Calu3 (cell line): ENCODE results near the gene LILRA1. TPM values are rescaled to one million over a fixed set of nuclear protein-coding genes. Genes with fewer than 3 reads are reported as not detected.
"Not testable (repeated sequence)": the region's sequence is repeated elsewhere in the genome, so short reads cannot be mapped to it uniquely, and the experiment has no call there.

Experiments used
- BruUV-seq: library from RNA; stranded (reverse); fragments of 400-500 nt; replicated peaks from 2 replicates; lab custom pipeline; 2021; lab: Mats Ljungman, UMichigan
- CTCF ChIA-PET: fragments of 300-600 bp; sonication (Branson Sonifier 250); formaldehyde crosslinking; loops from one replicate; lab custom pipeline; 2022; ENCODE audit warnings: antibody characterized with exemption; lab: Charles Lee
- DNase-seq: peaks from one replicate; pipeline ENCODE4 v3.0.0; 2022
- H3K27ac Mint-ChIP-seq: one replicate; pipeline ENCODE4 v1.8.0; 2022; ENCODE audit warnings: mixed read lengths; ENCODE audit not compliant: unreplicated experiment
- H3K27me3 Mint-ChIP-seq: one replicate; pipeline ENCODE4 v1.8.0; 2022; ENCODE audit warnings: mixed read lengths; ENCODE audit not compliant: unreplicated experiment
- H3K36me3 Mint-ChIP-seq: one replicate; pipeline ENCODE4 v1.8.0; 2022; ENCODE audit warnings: mild to moderate bottlenecking, moderate library complexity, mixed read lengths; ENCODE audit not compliant: insufficient read depth, unreplicated experiment
- H3K4me1 Mint-ChIP-seq: one replicate; pipeline ENCODE4 v1.8.0; 2022; ENCODE audit warnings: mild to moderate bottlenecking, low read depth, mixed read lengths; ENCODE audit not compliant: unreplicated experiment
- H3K4me3 Mint-ChIP-seq: one replicate; pipeline ENCODE4 v1.8.0; 2022; ENCODE audit warnings: mild to moderate bottlenecking, low read depth, moderate library complexity, mixed read lengths; ENCODE audit not compliant: unreplicated experiment
- H3K9me3 Mint-ChIP-seq: one replicate; pipeline ENCODE4 v1.8.0; 2022; ENCODE audit warnings: low read depth, mixed read lengths; ENCODE audit not compliant: unreplicated experiment
- intact Hi-C: fragments of 100-400 bp; cut with micrococcal nuclease; formaldehyde crosslinking; loops from one replicate; pipeline ENCODE4 v1.10.0; 2022; ENCODE audit not compliant: unreplicated experiment
- total RNA-seq: library from RNA; stranded (reverse); gene quantifications from 2 replicates; pipeline ENCODE4 v1.2.3, GENCODE V29; 2022
- TF ChIP-seq, protein P1 (sequence below): fragments of 200-600 bp; IDR thresholded peaks from one replicate; pipeline ENCODE4 v1.8.0; 2022; ENCODE audit warnings: antibody characterized with exemption; ENCODE audit not compliant: unreplicated experiment

Gene LILRA1
- total RNA-seq, 1 experiment from 2014 or later = not detected

DNA sequence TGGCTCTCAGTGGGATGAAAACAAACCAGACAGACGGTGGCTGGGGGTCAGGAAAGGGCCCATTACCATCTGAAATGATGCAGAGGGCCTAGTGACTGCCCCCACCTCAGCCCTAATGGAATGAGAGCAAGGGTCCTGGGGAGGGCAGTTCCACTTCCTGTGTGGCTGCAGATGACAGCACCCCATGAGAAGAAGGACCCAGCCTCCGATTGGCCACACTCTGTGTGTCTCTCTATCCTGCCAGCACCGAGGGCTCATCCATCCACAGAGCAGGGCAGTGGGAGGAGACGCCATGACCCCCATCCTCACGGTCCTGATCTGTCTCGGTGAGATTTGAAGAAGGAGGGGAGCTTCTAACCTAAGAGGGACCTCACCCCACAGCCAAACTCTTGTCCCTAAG is 37.4 kb downstream of the LILRA1 start:
- BruUV-seq = no TSS peak
- TF ChIP-seq, protein P1, sequence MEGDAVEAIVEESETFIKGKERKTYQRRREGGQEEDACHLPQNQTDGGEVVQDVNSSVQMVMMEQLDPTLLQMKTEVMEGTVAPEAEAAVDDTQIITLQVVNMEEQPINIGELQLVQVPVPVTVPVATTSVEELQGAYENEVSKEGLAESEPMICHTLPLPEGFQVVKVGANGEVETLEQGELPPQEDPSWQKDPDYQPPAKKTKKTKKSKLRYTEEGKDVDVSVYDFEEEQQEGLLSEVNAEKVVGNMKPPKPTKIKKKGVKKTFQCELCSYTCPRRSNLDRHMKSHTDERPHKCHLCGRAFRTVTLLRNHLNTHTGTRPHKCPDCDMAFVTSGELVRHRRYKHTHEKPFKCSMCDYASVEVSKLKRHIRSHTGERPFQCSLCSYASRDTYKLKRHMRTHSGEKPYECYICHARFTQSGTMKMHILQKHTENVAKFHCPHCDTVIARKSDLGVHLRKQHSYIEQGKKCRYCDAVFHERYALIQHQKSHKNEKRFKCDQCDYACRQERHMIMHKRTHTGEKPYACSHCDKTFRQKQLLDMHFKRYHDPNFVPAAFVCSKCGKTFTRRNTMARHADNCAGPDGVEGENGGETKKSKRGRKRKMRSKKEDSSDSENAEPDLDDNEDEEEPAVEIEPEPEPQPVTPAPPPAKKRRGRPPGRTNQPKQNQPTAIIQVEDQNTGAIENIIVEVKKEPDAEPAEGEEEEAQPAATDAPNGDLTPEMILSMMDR = no peak
- intact Hi-C loops = no loop called here

DNA sequence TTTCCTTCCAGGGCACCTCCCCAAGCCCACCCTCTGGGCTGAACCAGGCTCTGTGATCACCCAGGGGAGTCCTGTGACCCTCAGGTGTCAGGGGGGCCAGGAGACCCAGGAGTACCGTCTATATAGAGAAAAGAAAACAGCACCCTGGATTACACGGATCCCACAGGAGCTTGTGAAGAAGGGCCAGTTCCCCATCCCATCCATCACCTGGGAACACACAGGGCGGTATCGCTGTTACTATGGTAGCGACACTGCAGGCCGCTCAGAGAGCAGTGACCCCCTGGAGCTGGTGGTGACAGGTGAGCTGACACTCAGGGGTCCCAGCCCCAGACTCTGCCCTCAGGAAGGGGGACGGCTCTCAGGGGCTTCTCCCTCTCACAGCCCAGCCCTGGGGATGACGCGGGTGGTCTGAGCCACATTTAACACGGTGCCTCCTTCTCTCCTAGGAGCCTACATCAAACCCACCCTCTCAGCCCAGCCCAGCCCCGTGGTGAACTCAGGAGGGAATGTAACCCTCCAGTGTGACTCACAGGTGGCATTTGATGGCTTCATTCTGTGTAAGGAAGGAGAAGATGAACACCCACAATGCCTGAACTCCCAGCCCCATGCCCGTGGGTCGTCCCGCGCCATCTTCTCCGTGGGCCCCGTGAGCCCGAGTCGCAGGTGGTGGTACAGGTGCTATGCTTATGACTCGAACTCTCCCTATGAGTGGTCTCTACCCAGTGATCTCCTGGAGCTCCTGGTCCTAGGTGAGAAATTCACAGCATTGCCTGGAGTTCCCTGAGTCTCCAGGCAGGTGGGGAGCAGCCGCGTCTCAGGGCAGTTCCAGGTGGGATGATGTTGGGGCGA is 38.3 kb downstream of the LILRA1 start:
- CTCF ChIA-PET, H3K36me3 Mint-ChIP-seq, H3K9me3 Mint-ChIP-seq, H3K4me1 Mint-ChIP-seq, intact Hi-C loops, DNase-seq, H3K27ac Mint-ChIP-seq, H3K4me3 Mint-ChIP-seq, BruUV-seq: not testable (repeated sequence)
- H3K27me3 Mint-ChIP-seq = peaks cover 78% of the 10 kb centered on the region

More for the DNA sequence above, 37.4 kb downstream of the LILRA1 start:
- H3K27me3 Mint-ChIP-seq = peaks cover 77% of the 10 kb centered on the region
- no peak overlapping the region for H3K4me3 Mint-ChIP-seq
- H3K4me1 Mint-ChIP-seq = peaks cover 7% of the 10 kb centered on the region
- H3K36me3 Mint-ChIP-seq = no peaks in the 10 kb centered on the region
- DNase-seq = no peak
- CTCF ChIA-PET = no interaction called here
- H3K9me3 Mint-ChIP-seq = no peaks in the 10 kb centered on the region
- no peak overlapping the region for H3K27ac Mint-ChIP-seq

DNA sequence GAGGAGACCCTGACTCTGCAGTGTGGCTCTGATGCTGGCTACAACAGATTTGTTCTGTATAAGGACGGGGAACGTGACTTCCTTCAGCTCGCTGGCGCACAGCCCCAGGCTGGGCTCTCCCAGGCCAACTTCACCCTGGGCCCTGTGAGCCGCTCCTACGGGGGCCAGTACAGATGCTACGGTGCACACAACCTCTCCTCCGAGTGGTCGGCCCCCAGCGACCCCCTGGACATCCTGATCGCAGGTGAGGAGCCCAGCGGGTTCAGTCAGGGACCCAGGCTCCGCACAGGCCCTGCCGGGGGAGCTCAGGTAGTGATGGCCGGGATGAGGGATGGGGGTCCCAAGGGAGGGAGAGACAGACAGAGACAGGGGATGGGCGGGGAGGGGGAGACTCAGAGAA is 39.1 kb downstream of the LILRA1 start:
- peaks cover 78% of the 10 kb centered on the region for H3K27me3 Mint-ChIP-seq
- H3K4me1 Mint-ChIP-seq, BruUV-seq, H3K4me3 Mint-ChIP-seq, H3K27ac Mint-ChIP-seq, DNase-seq, H3K36me3 Mint-ChIP-seq, intact Hi-C loops, H3K9me3 Mint-ChIP-seq: not testable (repeated sequence)
- CTCF ChIA-PET = interaction anchor here (1.0 kb wide), 1 partner anchor 151 kb away, joined by 3 read pairs; no protein-coding TSS in a partner anchor

DNA sequence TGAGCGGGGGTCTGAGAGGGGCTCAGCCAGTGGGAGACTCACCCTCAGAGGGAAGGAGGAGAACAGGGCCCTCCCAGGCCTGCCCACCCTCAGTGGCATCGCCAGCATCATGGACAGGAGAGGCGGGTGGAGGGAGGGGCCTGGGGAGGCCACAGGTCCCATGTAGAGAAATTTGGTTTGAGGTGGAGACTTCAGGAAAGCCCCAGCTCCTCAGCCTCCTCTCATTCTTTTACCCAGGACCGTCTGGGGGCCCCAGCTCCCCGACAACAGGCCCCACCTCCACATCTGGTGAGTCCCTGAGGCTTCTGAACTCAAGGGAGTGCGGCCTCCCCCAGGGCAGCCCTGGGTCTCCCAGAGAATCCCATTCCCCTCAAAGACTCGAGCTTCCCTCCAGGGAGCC is 40.0 kb downstream of the LILRA1 start:
- DNase-seq = no peak
- CTCF ChIA-PET = interaction anchor here (0.6 to 1.1 kb wide), 3 partner anchors 14 to 152 kb away, joined by 3 read pairs; no protein-coding TSS in a partner anchor
- no peak overlapping the region for H3K27ac Mint-ChIP-seq
- no peak overlapping the region for H3K4me3 Mint-ChIP-seq
- no TSS peak for BruUV-seq
- H3K9me3 Mint-ChIP-seq = no peaks in the 10 kb centered on the region
- intact Hi-C loops = no loop called here
- H3K36me3 Mint-ChIP-seq = no peaks in the 10 kb centered on the region
- TF ChIP-seq, protein P1 = no peak
- peaks cover 81% of the 10 kb centered on the region for H3K27me3 Mint-ChIP-seq
- no peaks in the 10 kb centered on the region for H3K4me1 Mint-ChIP-seq

DNA sequence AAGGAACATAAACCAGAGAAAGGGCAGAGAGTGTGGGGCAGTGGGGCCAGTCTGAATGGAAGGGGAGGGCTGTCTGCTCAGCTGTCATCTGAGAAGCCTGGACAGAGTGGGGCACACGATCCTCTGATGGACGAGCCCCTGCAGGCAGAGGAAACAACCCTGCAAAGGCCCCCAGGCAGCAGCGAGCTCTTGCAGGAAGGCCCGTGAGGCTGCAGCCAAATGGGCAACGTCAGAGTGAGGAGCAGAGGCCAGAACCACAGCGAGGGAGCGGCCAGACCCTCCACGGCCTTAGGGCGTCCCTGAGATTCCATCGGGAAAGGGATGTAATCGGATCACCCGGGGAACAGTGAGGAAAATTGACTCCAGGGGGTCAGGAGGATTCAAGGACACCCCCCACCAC is 42.6 kb downstream of the LILRA1 start:
- BruUV-seq, DNase-seq, H3K4me3 Mint-ChIP-seq, H3K36me3 Mint-ChIP-seq, H3K27ac Mint-ChIP-seq, H3K9me3 Mint-ChIP-seq, intact Hi-C loops, CTCF ChIA-PET, H3K4me1 Mint-ChIP-seq: not testable (repeated sequence)
- H3K27me3 Mint-ChIP-seq = peaks cover 81% of the 10 kb centered on the region
